Endothelial cell of umbilical vein (primary cell): Measurements from ENCODE around the gene MAPT. TPM values are rescaled to one million over a fixed set of nuclear protein-coding genes. Genes with fewer than 3 reads are reported as not detected.
A peak's percentile ranks its signal among the peaks of the same experiment; 100 is the strongest.

ENCODE experiments used
- BruUV-seq: library from RNA; stranded (reverse); fragments of 400-500 nt; replicated peaks from 2 replicates; lab custom pipeline; 2021; lab: Mats Ljungman, UMichigan
- CTCF ChIA-PET: fragments of 300-600, 350-600 bp; sonication (Branson Sonifier 250); formaldehyde crosslinking; loops from one replicate; lab custom pipeline; 2021; ENCODE audit warnings: antibody characterized with exemption, inconsistent platforms; lab: Charles Lee
- POLR2A ChIA-PET: fragments of 300-600, 350-600 bp; sonication (Branson Sonifier 250); formaldehyde crosslinking; loops from one replicate; lab custom pipeline; 2021; ENCODE audit warnings: antibody characterized with exemption, inconsistent platforms; lab: Charles Lee
- DNase-seq: peaks from one replicate; pipeline ENCODE4 v3.0.0-alpha.2; 2011; ENCODE audit warnings: low read depth, low spot score
- FAIRE-seq: peaks from 2 replicates; lab custom pipeline; 2011; peaks lifted over from hg19 to GRCh38; lab: Jason Lieb, UNC
- H2AFZ ChIP-seq: 2 replicates; pipeline ENCODE4 v1.6.0; 2012; ENCODE audit warnings: low read depth, low read length, control low read depth, inconsistent platforms
- H3K27ac ChIP-seq: 2 replicates; pipeline ENCODE4 v1.5.1; 2011; ENCODE audit warnings: low read depth, mild to moderate bottlenecking, control low read depth, low read length, moderate library complexity; ENCODE audit not compliant: insufficient read depth
- H3K27me3 ChIP-seq, 2 experiments: 2 replicates each; pipeline versions ENCODE4 v1.6.0 to v1.6.1; 2011; ENCODE audit warnings: low read length in 2 of 2, mixed read lengths in 1 of 2; ENCODE audit not compliant: control insufficient read depth in 2 of 2, insufficient read depth in 2 of 2
- H3K36me3 ChIP-seq, 2 experiments: 2 replicates in 1 of 2; 3 replicates in 1 of 2; pipeline ENCODE4 v1.5.1; 2011; ENCODE audit warnings: low read length in 2 of 2, mild to moderate bottlenecking in 1 of 2, moderate library complexity in 1 of 2; ENCODE audit not compliant: control insufficient read depth in 2 of 2, insufficient read depth in 2 of 2; ENCODE audit errors: extremely low read depth in 1 of 2
- H3K4me1 ChIP-seq: 3 replicates; pipeline ENCODE4 v1.5.1; 2011; ENCODE audit warnings: mild to moderate bottlenecking, low read length; ENCODE audit not compliant: control insufficient read depth, insufficient read depth; ENCODE audit errors: extremely low read depth
- H3K4me2 ChIP-seq: 2 replicates; pipeline ENCODE4 v1.6.1; 2011; ENCODE audit warnings: low read length, control low read depth, mixed read lengths; ENCODE audit not compliant: insufficient read depth
- H3K4me3 ChIP-seq, 3 experiments: fragments of 200-600 bp in 1 of 3; sonication (generic), shearing (Covaris generic) in 1 of 3; replicated peaks in 1 of 3; 2 replicates each; pipeline ENCODE4 v1.5.1; 2011 to 2016; ENCODE audit warnings: control low read depth in 3 of 3, low read length in 3 of 3, mild to moderate bottlenecking in 2 of 3, inconsistent platforms in 1 of 3, low read depth in 1 of 3, moderate library complexity in 1 of 3; ENCODE audit not compliant: insufficient read depth in 1 of 3
- H3K79me2 ChIP-seq: 2 replicates; pipeline ENCODE4 v1.6.0; 2012; ENCODE audit warnings: low read length, inconsistent platforms; ENCODE audit not compliant: control insufficient read depth, insufficient read depth
- H3K9ac ChIP-seq: replicated peaks from 2 replicates; pipeline ENCODE3; 2011; ENCODE audit warnings: low read length, control low read depth; ENCODE audit not compliant: insufficient read depth; ENCODE audit errors: extremely low read depth
- H3K9me1 ChIP-seq: replicated peaks from 3 replicates; pipeline ENCODE4 v1.6.0; 2011; ENCODE audit warnings: mild to moderate bottlenecking, low read length; ENCODE audit not compliant: control insufficient read depth, insufficient read depth; ENCODE audit errors: extremely low read depth
- H3K9me3 ChIP-seq: replicated peaks from 2 replicates; pipeline ENCODE4 v1.5.1; 2012; ENCODE audit warnings: low read length, inconsistent platforms; ENCODE audit not compliant: control insufficient read depth, insufficient read depth
- H4K20me1 ChIP-seq: replicated peaks from 2 replicates; pipeline ENCODE3; 2011; ENCODE audit warnings: mild to moderate bottlenecking, low read length; ENCODE audit not compliant: control insufficient read depth, insufficient read depth; ENCODE audit errors: extremely low read depth
- CTCF ChIP-seq, 2 donors: IDR thresholded peaks; 1 replicate in 1 of 2; 2 replicates in 1 of 2; pipeline ENCODE4 v1.5.1; 2011; ENCODE audit warnings: low read length in 2 of 2, mild to moderate bottlenecking in 2 of 2, moderate library complexity in 2 of 2, control low read depth in 1 of 2, inconsistent platforms in 1 of 2, low read depth in 1 of 2; ENCODE audit not compliant: insufficient read depth in 1 of 2; ENCODE audit errors: extremely low read depth in 1 of 2
- EZH2 ChIP-seq: IDR thresholded peaks from 2 replicates; pipeline ENCODE4 v1.6.1; 2012; ENCODE audit warnings: borderline replicate concordance, low read depth, mild to moderate bottlenecking, moderate library complexity, low read length, inconsistent platforms; ENCODE audit not compliant: severe bottlenecking
- FOS ChIP-seq: IDR thresholded peaks from 2 replicates; pipeline ENCODE4 v1.6.1; 2011; ENCODE audit warnings: mild to moderate bottlenecking, low read length, moderate library complexity, borderline replicate concordance; ENCODE audit not compliant: insufficient read depth
- GATA2 ChIP-seq: IDR thresholded peaks from 2 replicates; pipeline ENCODE4 v1.7.0; 2011; ENCODE audit warnings: low read depth, mild to moderate bottlenecking, moderate library complexity, mixed read lengths, low read length; ENCODE audit not compliant: insufficient read length, insufficient read depth
- JUN ChIP-seq: IDR thresholded peaks from 2 replicates; pipeline ENCODE4 v1.6.1; 2011; ENCODE audit warnings: borderline replicate concordance, low read depth; ENCODE audit not compliant: insufficient read length, insufficient read depth
- MYC ChIP-seq: IDR thresholded peaks from one replicate; pipeline ENCODE4 v1.6.1; 2011; ENCODE audit warnings: mild to moderate bottlenecking, low read depth, low read length
- POLR2A ChIP-seq: IDR thresholded peaks from 2 replicates; pipeline ENCODE4 v1.6.1; 2012; ENCODE audit warnings: low read depth, mild to moderate bottlenecking, control low read depth, low read length
- POLR2AphosphoS5 ChIP-seq: IDR thresholded peaks from 2 replicates; pipeline ENCODE4 v1.6.1; 2012; ENCODE audit warnings: low read depth, mild to moderate bottlenecking, control low read depth, low read length, moderate library complexity; ENCODE audit not compliant: insufficient read depth
- dilution Hi-C: fragments of 300-500 bp; cut with MboI; formaldehyde crosslinking; loops from one replicate; pipeline ENCODE4 v1.15.0; 2019; ENCODE audit warnings: low sequenced_read_pairs; ENCODE audit not compliant: extremely low pct_ligation_motif_present
- intact Hi-C: fragments of 100-400 bp; cut with micrococcal nuclease; formaldehyde crosslinking; loops from one replicate; pipeline ENCODE4 v1.10.0; 2022
- polyA plus RNA-seq, 4 experiments: library from polyadenylated mRNA; depleted of rRNA in 3 of 4; stranded (reverse) in 3 of 4; unstranded in 1 of 4; fragments of >200 nt; gene quantifications; 2 replicates each; pipeline versions ENCODE4 v1.2.1 to v1.2.3, GENCODE V29; 2011 to 2012; ENCODE audit warnings: missing spikeins in 1 of 4
- total RNA-seq: library from RNA; stranded (reverse); gene quantifications from 2 replicates; pipeline ENCODE4 v1.2.3, GENCODE V29; 2021

The MAPT gene
- total and polyA plus RNA-seq, 2 donors (not counting 3 experiments of a cell fraction or from before 2014, with no cell fraction given): 0.04 to 0.51 TPM

GRCh38 chr17:46044286-46044928 is 150.1 kb downstream of the MAPT start:
- intact Hi-C loops: loop anchor here (1.0 to 2.0 kb wide), 5 partner anchors 16 to 169 kb away; no protein-coding TSS in a partner anchor
- BruUV-seq: no TSS peak
- Histone ChIP-seq H3K4me3 (no peak overlapping the region), H3K9me3 (no peaks in the 10 kb centered on the region), H3K4me1 (peaks cover 9% of the 10 kb centered on the region), H3K79me2 (peaks cover 2% of the 10 kb centered on the region), H3K9ac (no peak overlapping the region), H3K36me3 (peaks cover 7 to 10% of the 10 kb centered on the region in 2 experiments), H2AFZ (no peak overlapping the region), H4K20me1 (no peaks in the 10 kb centered on the region), H3K4me2 (no peak overlapping the region), H3K9me1 (no peaks in the 10 kb centered on the region), H3K27me3 (no peaks in the 10 kb centered on the region), H3K27ac (no peak overlapping the region)
- TF ChIP-seq GATA2 (peak; percentile 16), MYC (no peak), POLR2AphosphoS5 (peak; percentile 33), FOS (no peak), CTCF (IDR thresholded peaks at IDR 0.05; ENCODE audit: extremely low read depth in 1 of 2, insufficient read depth in 1 of 2, low read depth in 1 of 2, low read length in 2 of 2) (peak; percentile 79 to 83), POLR2A (no peak), EZH2 (no peak), JUN (no peak)
- DNase-seq (peak; percentile 93), FAIRE-seq (peak; percentile 97)
- ChIA-PET CTCF (interaction anchor here (0.6 to 3.7 kb wide), 51 partner anchors 9 to 404 kb away, joined by 3 to 131 read pairs (median 5); partner anchors contain the start of gene KANSL1), POLR2A (interaction anchor here (0.7 to 1.1 kb wide), 2 partner anchors 142 to 168 kb away, joined by 3 read pairs; no protein-coding TSS in a partner anchor)
- dilution Hi-C loops: no loop called here
